ENCODE data around the gene TM4SF18.

DNA sequence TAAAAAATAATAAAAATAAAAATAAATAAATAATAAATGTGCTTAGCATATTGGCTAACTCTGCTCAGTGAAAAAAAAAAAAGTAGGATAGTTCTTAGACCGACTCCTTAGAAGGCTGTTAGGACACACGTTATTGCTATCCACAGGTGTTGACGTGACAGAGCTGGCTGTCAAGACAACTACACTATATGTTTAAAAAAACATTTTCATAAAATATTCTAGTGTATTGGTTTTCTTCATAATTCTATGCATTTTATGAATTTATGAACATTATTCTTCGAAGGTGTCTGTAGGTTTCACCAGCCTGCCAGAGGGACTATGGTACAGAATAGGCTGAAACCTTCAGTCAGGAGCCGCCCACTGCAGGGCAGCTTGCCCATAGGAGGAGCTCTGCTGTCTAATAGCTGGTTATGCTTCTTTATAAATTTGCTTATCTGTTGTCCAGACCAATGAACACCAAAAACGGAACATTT lies 34.8 kb upstream of the TM4SF18 start:
- TF ChIP-seq, protein P1, sequence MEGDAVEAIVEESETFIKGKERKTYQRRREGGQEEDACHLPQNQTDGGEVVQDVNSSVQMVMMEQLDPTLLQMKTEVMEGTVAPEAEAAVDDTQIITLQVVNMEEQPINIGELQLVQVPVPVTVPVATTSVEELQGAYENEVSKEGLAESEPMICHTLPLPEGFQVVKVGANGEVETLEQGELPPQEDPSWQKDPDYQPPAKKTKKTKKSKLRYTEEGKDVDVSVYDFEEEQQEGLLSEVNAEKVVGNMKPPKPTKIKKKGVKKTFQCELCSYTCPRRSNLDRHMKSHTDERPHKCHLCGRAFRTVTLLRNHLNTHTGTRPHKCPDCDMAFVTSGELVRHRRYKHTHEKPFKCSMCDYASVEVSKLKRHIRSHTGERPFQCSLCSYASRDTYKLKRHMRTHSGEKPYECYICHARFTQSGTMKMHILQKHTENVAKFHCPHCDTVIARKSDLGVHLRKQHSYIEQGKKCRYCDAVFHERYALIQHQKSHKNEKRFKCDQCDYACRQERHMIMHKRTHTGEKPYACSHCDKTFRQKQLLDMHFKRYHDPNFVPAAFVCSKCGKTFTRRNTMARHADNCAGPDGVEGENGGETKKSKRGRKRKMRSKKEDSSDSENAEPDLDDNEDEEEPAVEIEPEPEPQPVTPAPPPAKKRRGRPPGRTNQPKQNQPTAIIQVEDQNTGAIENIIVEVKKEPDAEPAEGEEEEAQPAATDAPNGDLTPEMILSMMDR (IDR thresholded peaks at IDR 0.05): peak; percentile 49
- TF ChIP-seq SIN3A (IDR thresholded peaks at IDR 0.05; ENCODE audit: borderline replicate concordance, insufficient read depth, low read depth, low read length): peak; percentile 91
- TF ChIP-seq POLR2AphosphoS5 (IDR thresholded peaks at IDR 0.05; ENCODE audit: low read depth, low read length): peak; percentile 97
- TF ChIP-seq, protein P2, sequence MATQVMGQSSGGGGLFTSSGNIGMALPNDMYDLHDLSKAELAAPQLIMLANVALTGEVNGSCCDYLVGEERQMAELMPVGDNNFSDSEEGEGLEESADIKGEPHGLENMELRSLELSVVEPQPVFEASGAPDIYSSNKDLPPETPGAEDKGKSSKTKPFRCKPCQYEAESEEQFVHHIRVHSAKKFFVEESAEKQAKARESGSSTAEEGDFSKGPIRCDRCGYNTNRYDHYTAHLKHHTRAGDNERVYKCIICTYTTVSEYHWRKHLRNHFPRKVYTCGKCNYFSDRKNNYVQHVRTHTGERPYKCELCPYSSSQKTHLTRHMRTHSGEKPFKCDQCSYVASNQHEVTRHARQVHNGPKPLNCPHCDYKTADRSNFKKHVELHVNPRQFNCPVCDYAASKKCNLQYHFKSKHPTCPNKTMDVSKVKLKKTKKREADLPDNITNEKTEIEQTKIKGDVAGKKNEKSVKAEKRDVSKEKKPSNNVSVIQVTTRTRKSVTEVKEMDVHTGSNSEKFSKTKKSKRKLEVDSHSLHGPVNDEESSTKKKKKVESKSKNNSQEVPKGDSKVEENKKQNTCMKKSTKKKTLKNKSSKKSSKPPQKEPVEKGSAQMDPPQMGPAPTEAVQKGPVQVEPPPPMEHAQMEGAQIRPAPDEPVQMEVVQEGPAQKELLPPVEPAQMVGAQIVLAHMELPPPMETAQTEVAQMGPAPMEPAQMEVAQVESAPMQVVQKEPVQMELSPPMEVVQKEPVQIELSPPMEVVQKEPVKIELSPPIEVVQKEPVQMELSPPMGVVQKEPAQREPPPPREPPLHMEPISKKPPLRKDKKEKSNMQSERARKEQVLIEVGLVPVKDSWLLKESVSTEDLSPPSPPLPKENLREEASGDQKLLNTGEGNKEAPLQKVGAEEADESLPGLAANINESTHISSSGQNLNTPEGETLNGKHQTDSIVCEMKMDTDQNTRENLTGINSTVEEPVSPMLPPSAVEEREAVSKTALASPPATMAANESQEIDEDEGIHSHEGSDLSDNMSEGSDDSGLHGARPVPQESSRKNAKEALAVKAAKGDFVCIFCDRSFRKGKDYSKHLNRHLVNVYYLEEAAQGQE (IDR thresholded peaks at IDR 0.05; ENCODE audit: insufficient read depth in 1 of 2, low read depth in 2 of 2, low read length in 1 of 2): peak in 1 of 2 experiments; percentile 28; a peak in 1 of 4 replicates
